K562 (cell line): ENCODE data around the gene NOPCHAP1. TPM values are rescaled to one million over a fixed set of nuclear protein-coding genes. Genes with fewer than 3 reads are reported as not detected.

Experiments
- BCOR ChIP-seq: fragments of 450-650 bp; IDR thresholded peaks from 2 replicates; pipeline ENCODE4 v1.6.1; 2016
- CBX3 ChIP-seq, 2 experiments: IDR thresholded peaks; 1 replicate in 1 of 2; 2 replicates in 1 of 2; pipeline ENCODE4 v1.6.1; 2012; ENCODE audit warnings: inconsistent platforms in 2 of 2, low read length in 2 of 2, borderline replicate concordance in 1 of 2, control low read depth in 1 of 2
- CHD4 ChIP-seq: fragments of 200-600 bp; sonication (generic); IDR thresholded peaks from 3 replicates; pipeline ENCODE4 v1.6.1; 2012; ENCODE audit warnings: low read depth, mild to moderate bottlenecking, mixed read lengths, low read length, inconsistent platforms; ENCODE audit not compliant: insufficient read depth, insufficient replicate concordance, poor library complexity, severe bottlenecking
- COPS2 ChIP-seq: fragments of 450-650 bp; conservative IDR thresholded peaks from 2 replicates; pipeline ENCODE4 v1.6.1; 2016; ENCODE audit warnings: mild to moderate bottlenecking, moderate library complexity
- HDAC1 ChIP-seq, 2 experiments: fragments of 450-650 bp; IDR thresholded peaks; 2 replicates each; pipeline ENCODE4 v1.6.1; 2016 to 2017; ENCODE audit warnings: inconsistent platforms in 1 of 2, mild to moderate bottlenecking in 1 of 2, moderate library complexity in 1 of 2
- HNRNPUL1 ChIP-seq: fragments of 200-400 bp; formaldehyde crosslinking; IDR thresholded peaks from 2 replicates; pipeline ENCODE4 v1.6.1; 2017; ENCODE audit warnings: low read length
- L3MBTL2 ChIP-seq: fragments of 450-650 bp; IDR thresholded peaks from 2 replicates; pipeline ENCODE4 v1.6.1; 2016; ENCODE audit warnings: mild to moderate bottlenecking, moderate library complexity
- LCOR ChIP-seq: sonication (generic); formaldehyde crosslinking; IDR thresholded peaks from 2 replicates; pipeline ENCODE4 v1.8.0; 2022; ENCODE audit warnings: mild to moderate bottlenecking, missing genetic modification reagents
- MAFF ChIP-seq: IDR thresholded peaks from 2 replicates; pipeline ENCODE4 v1.6.1; 2012; ENCODE audit warnings: low read length, improper control_type of control experiment
- MCM5 ChIP-seq: fragments of 450-650 bp; IDR thresholded peaks from 2 replicates; pipeline ENCODE4 v1.6.1; 2016; ENCODE audit warnings: low read depth
- NFXL1 ChIP-seq: fragments of 450-650 bp; formaldehyde crosslinking; IDR thresholded peaks from 2 replicates; pipeline ENCODE4 v1.4.0; 2021; ENCODE audit warnings: mild to moderate bottlenecking
- PCBP2 ChIP-seq: fragments of 200-400 bp; formaldehyde crosslinking; IDR thresholded peaks from 2 replicates; pipeline ENCODE4 v1.6.1; 2018; ENCODE audit warnings: low read length, low read depth, mild to moderate bottlenecking, moderate library complexity; ENCODE audit not compliant: poor library complexity, severe bottlenecking
- SMARCB1 ChIP-seq: IDR thresholded peaks from 2 replicates; pipeline ENCODE4 v1.6.1; 2011; ENCODE audit warnings: improper control_type of control experiment, low read depth; ENCODE audit not compliant: insufficient read length
- STAT5B ChIP-seq: fragments of 250-450 bp; sonication (Bioruptor Pico); IDR thresholded peaks from 2 replicates; pipeline ENCODE4 v1.8.0; 2021; ENCODE audit warnings: mild to moderate bottlenecking, inconsistent platforms
- ZFP1 ChIP-seq: fragments of 450-650 bp; formaldehyde crosslinking; IDR thresholded peaks from 2 replicates; pipeline ENCODE4 v1.4.0; 2020; ENCODE audit warnings: mild to moderate bottlenecking, mixed read lengths
- ZFP91 ChIP-seq: sonication (generic); formaldehyde crosslinking; IDR thresholded peaks from 2 replicates; pipeline ENCODE4 v1.8.0; 2022; ENCODE audit warnings: mild to moderate bottlenecking, missing genetic modification reagents
- ZNF253 ChIP-seq: fragments of 250-450 bp; sonication (Bioruptor Pico); conservative IDR thresholded peaks from 2 replicates; pipeline ENCODE4 v1.6.1; 2021; ENCODE audit warnings: mild to moderate bottlenecking
- ZNF263 ChIP-seq: sonication (generic); formaldehyde crosslinking; IDR thresholded peaks from 2 replicates; pipeline ENCODE4 v1.8.0; 2022; ENCODE audit warnings: mild to moderate bottlenecking, missing genetic modification reagents, borderline replicate concordance
- ZNF318 ChIP-seq, 2 experiments: fragments of 450-650 bp; IDR thresholded peaks; 2 replicates each; pipeline ENCODE4 v1.6.1; 2016; ENCODE audit warnings: mild to moderate bottlenecking in 2 of 2, borderline replicate concordance in 1 of 2, low read depth in 1 of 2, moderate library complexity in 1 of 2
- polyA plus RNA-seq, 8 experiments: library from polyadenylated mRNA; depleted of rRNA in 4 of 8; stranded (reverse) in 5 of 8; unstranded in 3 of 8; fragments of >200 nt; fragmentation: Nextera tagmentation in 2 of 8; fragmentation: Illumina TruSeq in 1 of 8; extraction: Ambion mirVana in 2 of 8; extraction: Trizol in 1 of 8; gene quantifications; 2 replicates each; pipeline versions ENCODE4 v1.2.1 to v1.2.3, GENCODE V29; 2011 to 2014; ENCODE audit warnings: inconsistent platforms in 1 of 8, missing spikeins in 1 of 8
- total RNA-seq, 7 experiments: library from RNA; depleted of rRNA in 6 of 7; stranded (reverse); fragments of >200 nt in 6 of 7; fragmentation: Illumina TruSeq in 2 of 7; extraction: Trizol in 2 of 7; gene quantifications; 2 replicates each; pipeline versions ENCODE4 v1.2.1 to v1.2.3, GENCODE V29; 2011 to 2021; ENCODE audit warnings: low replicate concordance in 1 of 7

The NOPCHAP1 gene
- total and polyA plus RNA-seq, 9 of the 15 experiments (the other 6 are each of a cell fraction or from before 2014, with no cell fraction given), result 19.4 to 108 (median 33.4) TPM

- TF ChIP-seq ZFP1 (CRISPR knock-in tag) (no peak), MCM5 (no peak), ZFP91 (CRISPR knock-in tag) (no peak), MAFF (peak; percentile 32; the same call in 1 of the 2 replicates), COPS2 (no peak), HNRNPUL1 (no peak), ZNF253 (no peak), CHD4 (no peak), CBX3 (IDR thresholded peaks at IDR 0.05; ENCODE audit: borderline replicate concordance in 1 of 2, low read length in 2 of 2) (no peak), ZNF263 (CRISPR knock-in tag) (no peak), LCOR (CRISPR knock-in tag) (0 out of 2 replicates have a peak, but pooled peaks have one; percentile 51), STAT5B (CRISPR knock-in tag) (no peak), HDAC1 (IDR thresholded peaks at IDR 0.05) (peak in 1 of 2 experiments; percentile 61; a peak in 2 of 4 replicates), BCOR (no peak), SMARCB1 (no peak), ZNF318 (IDR thresholded peaks at IDR 0.05; ENCODE audit: borderline replicate concordance in 1 of 2, low read depth in 1 of 2) (no peak), NFXL1 (CRISPR knock-in tag) (no peak), PCBP2 (no peak), L3MBTL2 (peak; percentile 75)
Observed at GRCh38 chr12:104958001-104958804, 27.9 kb upstream of the NOPCHAP1 start, which contains the start of gene SLC41A2 (continued).
